ENCODE measurements around the gene CXCL1.

Gene CXCL1

DNA sequence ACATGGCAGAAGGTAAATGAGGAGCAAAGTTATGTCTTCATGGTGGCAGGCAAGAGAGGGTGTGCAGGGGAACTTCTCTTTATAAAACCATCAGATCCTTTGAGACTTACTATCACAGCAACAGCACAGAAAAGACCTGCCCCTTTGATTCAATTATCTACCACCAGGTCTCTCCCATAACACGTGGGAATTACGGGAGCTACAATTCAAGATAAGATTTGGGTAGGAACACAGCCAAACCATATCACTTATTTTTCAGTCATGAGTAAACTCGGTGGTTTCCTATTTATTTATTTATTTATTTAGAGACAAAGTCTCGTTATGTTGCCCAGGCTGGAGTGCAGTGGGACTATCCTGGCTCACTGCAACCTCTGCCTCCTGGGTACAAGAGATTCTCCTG is 22.1 kb downstream of the CXCL1 start:
- POLR2A ChIA-PET: no interaction called here
- WGBS (ENCODE audit: insufficient coverage): 73% methylated on average over 2 of the region's 4 CpGs
- no peak for DNase-seq
- CTCF ChIA-PET: no interaction called here
- Histone ChIP-seq H3K27me3 (replicated peaks in 2 of 5; ENCODE audit: control insufficient read depth in 4 of 5, insufficient read depth in 5 of 5, low read length in 4 of 5) (no peaks in the 10 kb centered on the region), H3K9me3 (ENCODE audit: control extremely low read depth in 1 of 5, control insufficient read depth in 4 of 5, insufficient read depth in 2 of 5, low read depth in 1 of 5, low read length in 4 of 5) (no peaks in the 10 kb centered on the region), H3K27ac (ENCODE audit: insufficient read depth in 1 of 2, low read depth in 1 of 2, low read length in 2 of 2, poor library complexity in 1 of 2, severe bottlenecking in 2 of 2) (no peak overlapping the region), H3K4me1 (ENCODE audit: control extremely low read depth in 1 of 4, control insufficient read depth in 4 of 4, insufficient read depth in 4 of 4, low read length in 3 of 4) (peaks cover 0 to 7% (median 2%) of the 10 kb centered on the region in 4 experiments), H3K4me3 (ENCODE audit: control insufficient read depth in 1 of 7, extremely low read depth in 1 of 7, insufficient read depth in 4 of 7, low read depth in 2 of 7, low read length in 6 of 7) (no peak overlapping the region), H3K36me3 (ENCODE audit: control insufficient read depth in 4 of 4, insufficient read depth in 4 of 4, low read length in 3 of 4) (no peaks in the 10 kb centered on the region)

DNA sequence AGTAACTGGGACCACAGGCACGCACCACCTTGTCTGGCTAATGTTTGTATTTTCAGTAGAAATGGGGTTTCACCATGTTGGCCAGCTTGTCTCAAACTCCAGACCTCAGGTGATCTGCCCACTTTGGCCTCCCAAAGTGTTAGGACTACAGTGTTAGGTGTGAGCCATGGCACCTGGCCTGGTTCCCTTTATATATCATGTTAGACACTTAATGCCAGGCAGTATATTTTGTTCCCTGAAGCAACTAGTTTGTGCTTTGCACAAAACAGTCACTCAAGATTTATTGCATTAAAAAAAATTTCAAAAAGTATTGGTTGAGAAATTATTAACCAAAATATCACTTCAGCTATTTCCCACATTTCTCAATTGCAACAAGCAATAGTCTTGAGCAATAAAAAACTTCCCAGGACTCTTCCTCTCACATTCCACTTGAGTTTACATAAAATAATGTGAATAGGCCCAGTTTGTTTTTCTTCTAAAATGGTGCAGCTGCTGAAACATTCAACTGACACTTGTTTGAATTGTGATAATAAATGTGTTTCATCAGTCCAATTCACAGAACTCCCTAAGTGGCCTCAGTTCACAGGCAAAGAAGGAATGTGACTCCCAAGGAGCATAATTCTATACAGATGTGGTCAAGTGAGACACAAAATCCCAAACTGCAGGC is 22.7 kb downstream of the CXCL1 start:
- Histone ChIP-seq H3K27me3 (replicated peaks in 2 of 5; ENCODE audit: control insufficient read depth in 4 of 5, insufficient read depth in 5 of 5, low read length in 4 of 5) (no peaks in the 10 kb centered on the region), H3K9me3 (ENCODE audit: control extremely low read depth in 1 of 5, control insufficient read depth in 4 of 5, insufficient read depth in 2 of 5, low read depth in 1 of 5, low read length in 4 of 5) (no peaks in the 10 kb centered on the region), H3K36me3 (ENCODE audit: control insufficient read depth in 4 of 4, insufficient read depth in 4 of 4, low read length in 3 of 4) (no peaks in the 10 kb centered on the region), H3K27ac (ENCODE audit: insufficient read depth in 1 of 2, low read depth in 1 of 2, low read length in 2 of 2, poor library complexity in 1 of 2, severe bottlenecking in 2 of 2) (no peak overlapping the region), H3K4me3 (ENCODE audit: control insufficient read depth in 1 of 7, extremely low read depth in 1 of 7, insufficient read depth in 4 of 7, low read depth in 2 of 7, low read length in 6 of 7) (no peak overlapping the region), H3K4me1 (ENCODE audit: control extremely low read depth in 1 of 4, control insufficient read depth in 4 of 4, insufficient read depth in 4 of 4, low read length in 3 of 4) (peaks cover 0 to 7% (median 2%) of the 10 kb centered on the region in 4 experiments)
- ChIA-PET POLR2A (no interaction called here), CTCF (no interaction called here)
- DNase-seq: no peak
- 100% methylated on average over 1 of the region's 1 CpG for WGBS (ENCODE audit: insufficient coverage)

DNA sequence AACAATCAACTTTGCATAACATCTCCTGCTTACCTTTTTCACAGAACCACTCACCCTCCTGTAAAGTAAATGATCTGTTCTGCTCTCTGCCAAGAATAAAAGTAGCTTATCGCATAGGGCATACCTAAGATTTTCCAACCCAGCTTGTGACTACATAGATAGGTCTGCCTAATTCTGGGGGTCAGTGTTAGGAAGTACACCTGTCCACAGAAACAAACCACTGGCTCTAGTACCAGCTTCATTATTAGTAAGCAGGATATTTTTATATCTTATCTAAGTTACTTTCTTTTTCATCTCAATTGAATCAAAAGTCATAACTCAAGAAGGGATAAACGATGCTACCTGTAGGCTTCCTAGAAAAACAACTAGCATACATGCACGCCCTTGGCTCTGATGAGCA is 23.8 kb downstream of the CXCL1 start:
- POLR2A ChIA-PET: no interaction called here
- Histone ChIP-seq H3K9me3 (ENCODE audit: control extremely low read depth in 1 of 5, control insufficient read depth in 4 of 5, insufficient read depth in 2 of 5, low read depth in 1 of 5, low read length in 4 of 5) (no peaks in the 10 kb centered on the region), H3K4me3 (ENCODE audit: control insufficient read depth in 1 of 7, extremely low read depth in 1 of 7, insufficient read depth in 4 of 7, low read depth in 2 of 7, low read length in 6 of 7) (no peak overlapping the region), H3K36me3 (ENCODE audit: control insufficient read depth in 4 of 4, insufficient read depth in 4 of 4, low read length in 3 of 4) (no peaks in the 10 kb centered on the region), H3K27me3 (replicated peaks in 2 of 5; ENCODE audit: control insufficient read depth in 4 of 5, insufficient read depth in 5 of 5, low read length in 4 of 5) (no peaks in the 10 kb centered on the region), H3K4me1 (ENCODE audit: control extremely low read depth in 1 of 4, control insufficient read depth in 4 of 4, insufficient read depth in 4 of 4, low read length in 3 of 4) (peaks cover 0 to 7% (median 2%) of the 10 kb centered on the region in 4 experiments), H3K27ac (ENCODE audit: insufficient read depth in 1 of 2, low read depth in 1 of 2, low read length in 2 of 2, poor library complexity in 1 of 2, severe bottlenecking in 2 of 2) (no peak overlapping the region)
- DNase-seq: no peak
- 88% methylated on average over 3 of the region's 3 CpGs for WGBS (ENCODE audit: insufficient coverage)
- CTCF ChIA-PET: no interaction called here

DNA sequence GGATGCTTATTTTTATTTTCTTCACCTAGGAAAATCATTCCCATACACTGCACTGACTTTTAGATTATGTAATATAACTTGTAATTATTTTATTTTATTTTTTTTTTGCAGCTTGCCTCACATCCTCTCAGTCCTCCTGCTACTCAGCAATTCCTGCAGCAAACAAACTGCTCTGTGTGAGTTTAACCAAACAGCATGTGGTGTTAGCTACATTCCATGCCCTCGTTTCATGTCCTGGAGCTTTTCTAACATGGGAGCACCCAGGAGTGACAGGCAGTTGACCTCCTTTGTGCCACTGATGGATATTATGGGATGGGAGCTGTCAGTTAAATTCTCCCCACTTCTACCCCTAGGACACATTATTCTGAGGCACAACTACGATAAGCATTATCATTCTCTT is 24.8 kb downstream of the CXCL1 start:
- H3K9me3 ChIP-seq (ENCODE audit: control extremely low read depth in 1 of 5, control insufficient read depth in 4 of 5, insufficient read depth in 2 of 5, low read depth in 1 of 5, low read length in 4 of 5): no peaks in the 10 kb centered on the region
- ChIA-PET CTCF (interaction anchor here (0.8 to 1.0 kb wide), 2 partner anchors 14 to 158 kb away, joined by 3 read pairs; no protein-coding TSS in a partner anchor), POLR2A (interaction anchor here (0.7 kb wide), 1 partner anchor 51 kb away, joined by 4 read pairs; no protein-coding TSS in a partner anchor)
- H3K27ac ChIP-seq (ENCODE audit: insufficient read depth in 1 of 2, low read depth in 1 of 2, low read length in 2 of 2, poor library complexity in 1 of 2, severe bottlenecking in 2 of 2): no peak overlapping the region
- no peaks in the 10 kb centered on the region for H3K36me3 ChIP-seq (ENCODE audit: control insufficient read depth in 4 of 4, insufficient read depth in 4 of 4, low read length in 3 of 4)
- H3K4me1 ChIP-seq (ENCODE audit: control extremely low read depth in 1 of 4, control insufficient read depth in 4 of 4, insufficient read depth in 4 of 4, low read length in 3 of 4): peaks cover 0 to 7% (median 2%) of the 10 kb centered on the region in 4 experiments
- WGBS (ENCODE audit: insufficient coverage): no CpG with 5 or more reads among the region's 2 CpGs
- no peak for DNase-seq
- no peaks in the 10 kb centered on the region for H3K27me3 ChIP-seq (replicated peaks in 2 of 5; ENCODE audit: control insufficient read depth in 4 of 5, insufficient read depth in 5 of 5, low read length in 4 of 5)
- no peak overlapping the region for H3K4me3 ChIP-seq (ENCODE audit: control insufficient read depth in 1 of 7, extremely low read depth in 1 of 7, insufficient read depth in 4 of 7, low read depth in 2 of 7, low read length in 6 of 7)

DNA sequence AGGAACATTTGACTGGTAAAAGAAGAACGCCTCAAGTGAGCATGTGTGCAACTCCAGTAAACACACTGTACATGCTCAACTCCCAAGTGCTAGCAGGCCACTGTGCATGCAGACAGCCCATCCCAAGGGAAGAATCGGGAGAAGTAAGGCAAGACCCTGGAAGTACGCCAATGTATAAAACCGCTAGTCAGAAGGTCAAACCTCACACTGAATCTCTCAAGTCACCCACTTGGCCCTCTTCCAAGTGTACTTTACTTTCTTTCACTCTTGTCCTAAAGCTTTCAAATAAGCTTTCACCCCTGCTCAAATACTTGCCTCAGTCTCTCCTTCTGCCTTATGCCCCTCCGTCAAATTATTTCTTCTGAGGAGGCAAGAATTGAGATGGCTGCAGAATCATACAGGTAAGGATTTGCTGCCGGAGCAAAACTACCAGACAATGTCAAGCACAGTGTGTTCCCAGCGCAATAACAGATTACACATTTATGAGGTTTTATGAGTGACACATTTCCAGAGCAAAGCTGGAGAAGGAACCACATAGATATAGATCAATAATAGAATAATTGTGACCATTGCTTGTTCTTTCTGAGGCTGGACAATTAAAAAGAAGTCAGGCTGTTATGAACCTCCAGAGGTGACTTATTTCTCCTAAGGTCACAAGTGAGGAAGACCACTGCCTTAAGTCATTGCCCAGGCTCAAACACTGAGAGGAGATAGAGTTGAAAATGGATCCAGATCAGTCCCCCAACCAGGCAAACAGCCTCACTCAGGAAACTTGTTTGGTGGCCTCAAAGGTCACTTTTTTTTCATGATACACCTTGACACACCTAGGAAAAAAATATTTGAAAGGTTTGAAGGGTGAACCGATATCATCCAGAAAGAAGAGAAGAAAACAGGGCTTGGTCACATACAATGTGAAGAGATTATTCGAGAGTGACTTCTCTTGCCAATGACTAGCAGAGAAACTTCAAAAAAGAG is 26.3 kb downstream of the CXCL1 start:
- Histone ChIP-seq H3K4me3 (ENCODE audit: control insufficient read depth in 1 of 7, extremely low read depth in 1 of 7, insufficient read depth in 4 of 7, low read depth in 2 of 7, low read length in 6 of 7) (peak overlapping the region in 1 of 7 experiments; percentile 31), H3K36me3 (ENCODE audit: control insufficient read depth in 4 of 4, insufficient read depth in 4 of 4, low read length in 3 of 4) (no peaks in the 10 kb centered on the region), H3K27me3 (replicated peaks in 2 of 5; ENCODE audit: control insufficient read depth in 4 of 5, insufficient read depth in 5 of 5, low read length in 4 of 5) (no peaks in the 10 kb centered on the region), H3K9me3 (ENCODE audit: control extremely low read depth in 1 of 5, control insufficient read depth in 4 of 5, insufficient read depth in 2 of 5, low read depth in 1 of 5, low read length in 4 of 5) (no peaks in the 10 kb centered on the region), H3K4me1 (ENCODE audit: control extremely low read depth in 1 of 4, control insufficient read depth in 4 of 4, insufficient read depth in 4 of 4, low read length in 3 of 4) (peaks cover 0 to 7% (median 2%) of the 10 kb centered on the region in 4 experiments), H3K27ac (ENCODE audit: insufficient read depth in 1 of 2, low read depth in 1 of 2, low read length in 2 of 2, poor library complexity in 1 of 2, severe bottlenecking in 2 of 2) (no peak overlapping the region)
- ChIA-PET POLR2A (no interaction called here), CTCF (interaction anchor here (1.0 kb wide), 1 partner anchor 69 kb away, joined by 3 read pairs; no protein-coding TSS in a partner anchor)
- whole genome bisulfite sequencing (ENCODE audit: insufficient coverage): 64% methylated on average over 7 of the region's 9 CpGs
- peak in 2 of 3 donors; percentile 44 to 56 for DNase-seq

DNA sequence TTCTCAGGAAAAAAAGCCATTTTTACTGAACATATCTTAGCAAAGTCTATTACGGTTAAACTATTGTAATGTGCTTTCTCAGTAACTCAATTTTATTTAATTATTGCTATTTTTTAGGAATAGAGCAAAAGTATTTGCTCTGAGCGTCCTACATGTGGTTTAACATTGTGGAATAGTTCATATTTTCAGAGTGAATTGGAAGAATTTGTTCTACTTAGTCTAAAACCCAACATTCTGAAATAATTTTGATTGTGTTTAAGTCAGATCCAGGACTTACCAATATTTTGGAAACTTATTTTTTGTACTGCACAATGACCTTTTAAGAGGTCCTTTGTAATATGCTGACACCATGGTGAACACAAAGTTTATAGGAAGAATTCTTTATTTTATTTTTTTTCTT is 27.2 kb downstream of the CXCL1 start:
- no peaks in the 10 kb centered on the region for H3K36me3 ChIP-seq (ENCODE audit: control insufficient read depth in 4 of 4, insufficient read depth in 4 of 4, low read length in 3 of 4)
- no CpG with 5 or more reads among the region's 2 CpGs for WGBS (ENCODE audit: insufficient coverage)
- DNase-seq: no peak
- H3K4me3 ChIP-seq (ENCODE audit: control insufficient read depth in 1 of 7, extremely low read depth in 1 of 7, insufficient read depth in 4 of 7, low read depth in 2 of 7, low read length in 6 of 7): no peak overlapping the region
- CTCF ChIA-PET: interaction anchor here (0.8 to 0.9 kb wide), 2 partner anchors 167 to 323 kb away, joined by 3 read pairs; no protein-coding TSS in a partner anchor
- H3K27me3 ChIP-seq (replicated peaks in 2 of 5; ENCODE audit: control insufficient read depth in 4 of 5, insufficient read depth in 5 of 5, low read length in 4 of 5): no peaks in the 10 kb centered on the region
- POLR2A ChIA-PET: no interaction called here
- peaks cover 0 to 7% (median 2%) of the 10 kb centered on the region in 4 experiments for H3K4me1 ChIP-seq (ENCODE audit: control extremely low read depth in 1 of 4, control insufficient read depth in 4 of 4, insufficient read depth in 4 of 4, low read length in 3 of 4)
- no peak overlapping the region for H3K27ac ChIP-seq (ENCODE audit: insufficient read depth in 1 of 2, low read depth in 1 of 2, low read length in 2 of 2, poor library complexity in 1 of 2, severe bottlenecking in 2 of 2)
- no peaks in the 10 kb centered on the region for H3K9me3 ChIP-seq (ENCODE audit: control extremely low read depth in 1 of 5, control insufficient read depth in 4 of 5, insufficient read depth in 2 of 5, low read depth in 1 of 5, low read length in 4 of 5)
